GM12865 (cell line): Measurements from ENCODE around the gene GRHPR.

ENCODE experiments used
- DNase-seq: peaks from one replicate; pipeline ENCODE4 v3.0.0; 2010; ENCODE audit warnings: low read depth
- H3K4me3 ChIP-seq: 2 replicates; pipeline ENCODE4 v1.5.1; 2011; ENCODE audit warnings: mild to moderate bottlenecking, low read depth, low read length, control low read depth
- TF ChIP-seq, protein P1 (sequence below): IDR thresholded peaks from 2 replicates; pipeline ENCODE4 v1.5.1; 2011; ENCODE audit warnings: low read length, control low read depth, low read depth, inconsistent platforms; ENCODE audit not compliant: insufficient read depth; ENCODE audit errors: missing control alignments

Gene GRHPR

DNA sequence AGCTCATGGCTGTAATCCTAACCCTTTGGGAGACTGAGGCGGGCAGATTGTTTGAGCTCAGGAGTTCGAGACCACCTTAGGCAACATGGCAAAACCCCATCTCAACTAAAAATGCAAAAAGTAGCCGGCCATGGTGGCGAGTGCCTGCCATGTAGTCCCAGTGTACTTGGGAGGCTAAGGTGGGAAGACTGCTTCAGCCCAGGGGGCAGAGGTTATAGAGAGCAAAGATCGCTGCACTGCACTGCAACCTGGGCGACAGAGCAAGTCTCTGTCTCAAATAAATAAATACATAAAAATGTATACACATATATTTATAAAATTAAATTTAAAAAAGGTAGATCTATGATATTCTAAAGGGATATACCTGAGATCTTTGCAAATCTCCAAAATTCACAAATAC lies 23.3 kb downstream of the GRHPR start:
- DNase-seq = no peak
- TF ChIP-seq, protein P1, sequence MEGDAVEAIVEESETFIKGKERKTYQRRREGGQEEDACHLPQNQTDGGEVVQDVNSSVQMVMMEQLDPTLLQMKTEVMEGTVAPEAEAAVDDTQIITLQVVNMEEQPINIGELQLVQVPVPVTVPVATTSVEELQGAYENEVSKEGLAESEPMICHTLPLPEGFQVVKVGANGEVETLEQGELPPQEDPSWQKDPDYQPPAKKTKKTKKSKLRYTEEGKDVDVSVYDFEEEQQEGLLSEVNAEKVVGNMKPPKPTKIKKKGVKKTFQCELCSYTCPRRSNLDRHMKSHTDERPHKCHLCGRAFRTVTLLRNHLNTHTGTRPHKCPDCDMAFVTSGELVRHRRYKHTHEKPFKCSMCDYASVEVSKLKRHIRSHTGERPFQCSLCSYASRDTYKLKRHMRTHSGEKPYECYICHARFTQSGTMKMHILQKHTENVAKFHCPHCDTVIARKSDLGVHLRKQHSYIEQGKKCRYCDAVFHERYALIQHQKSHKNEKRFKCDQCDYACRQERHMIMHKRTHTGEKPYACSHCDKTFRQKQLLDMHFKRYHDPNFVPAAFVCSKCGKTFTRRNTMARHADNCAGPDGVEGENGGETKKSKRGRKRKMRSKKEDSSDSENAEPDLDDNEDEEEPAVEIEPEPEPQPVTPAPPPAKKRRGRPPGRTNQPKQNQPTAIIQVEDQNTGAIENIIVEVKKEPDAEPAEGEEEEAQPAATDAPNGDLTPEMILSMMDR = no peak
- H3K4me3 ChIP-seq = no peak overlapping the region

DNA sequence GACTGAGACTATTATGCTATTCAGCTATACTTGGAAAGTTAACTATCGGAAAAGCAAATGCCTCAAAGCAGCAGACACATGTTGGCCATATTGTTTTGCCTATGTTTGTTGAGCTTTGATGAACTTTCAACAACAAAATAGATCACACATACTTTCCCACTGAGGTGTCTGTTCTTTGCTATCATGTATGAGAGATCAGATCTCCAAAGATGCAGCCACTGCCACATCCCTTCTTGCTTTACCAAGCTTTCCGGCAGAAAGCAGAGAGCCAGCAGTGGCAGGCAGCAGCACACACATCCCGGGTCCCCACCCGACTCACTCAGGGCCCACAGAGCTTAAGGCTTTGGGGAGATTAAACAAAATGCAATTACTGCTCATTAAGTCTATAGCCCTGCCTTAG lies 23.9 kb downstream of the GRHPR start:
- no peak for DNase-seq

GRCh38 chr9:37447111-37447510 lies 24.6 kb downstream of the GRHPR start:
- H3K4me3 ChIP-seq = no peak overlapping the region
- DNase-seq = no peak
- TF ChIP-seq, protein P1 = no peak

More for the DNA sequence above, 23.9 kb downstream of the GRHPR start:
- TF ChIP-seq, protein P1 = no peak
- no peak overlapping the region for H3K4me3 ChIP-seq

DNA sequence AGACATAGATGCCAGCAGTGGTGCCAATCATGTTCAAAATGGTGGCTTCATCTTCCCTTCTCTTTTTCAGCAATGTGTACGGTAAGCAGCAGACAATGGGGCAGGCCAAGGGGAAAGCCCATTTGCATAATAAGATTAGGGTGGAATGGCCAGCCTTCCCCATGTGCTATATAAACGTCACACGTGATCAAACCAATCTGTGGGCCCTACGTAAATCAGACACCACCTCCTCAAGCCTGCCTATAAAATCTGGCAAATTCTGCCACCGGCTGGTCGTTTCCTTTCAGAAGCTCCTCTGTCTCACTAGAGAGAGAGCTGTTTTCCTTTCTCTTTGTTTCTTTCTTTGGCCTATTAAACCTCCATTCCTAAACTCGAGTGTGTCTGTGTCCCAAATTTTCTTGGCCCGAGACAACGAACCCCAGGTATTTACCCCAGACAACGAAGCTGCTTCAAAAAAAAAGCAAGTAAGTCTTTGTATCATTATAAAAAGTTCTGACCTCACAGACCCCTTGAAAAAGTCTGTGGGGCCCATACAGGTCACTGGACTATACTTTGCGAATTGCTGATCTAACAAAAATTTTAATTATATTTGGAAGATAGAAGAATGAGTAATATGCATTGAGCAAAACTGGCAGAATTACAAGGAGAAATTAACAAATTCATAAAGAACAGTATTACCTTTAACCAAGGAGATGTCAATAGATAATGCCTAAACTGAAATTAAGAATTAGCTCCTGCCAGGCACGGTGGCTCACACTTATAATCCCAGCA lies 27.6 kb downstream of the GRHPR start:
- TF ChIP-seq, protein P1 = no peak
- H3K4me3 ChIP-seq = no peak overlapping the region
- no peak for DNase-seq

- TF ChIP-seq, protein P1 = no peak
- DNase-seq = no peak
- no peak overlapping the region for H3K4me3 ChIP-seq
Observed at GRCh38 chr9:37451628-37452027, 29.1 kb downstream of the GRHPR start.

GRCh38 chr9:37452611-37453010 lies 30.1 kb downstream of the GRHPR start:
- no peak overlapping the region for H3K4me3 ChIP-seq
- no peak for DNase-seq
- TF ChIP-seq, protein P1 = no peak

GRCh38 chr9:37453827-37454226 lies 31.3 kb downstream of the GRHPR start:
- TF ChIP-seq, protein P1 = no peak
- no peak overlapping the region for H3K4me3 ChIP-seq
- no peak for DNase-seq
